Gastrocnemius medialis (tissue), 4 donors: ENCODE results near the gene TAF5L. TPM values are rescaled to one million over a fixed set of nuclear protein-coding genes. Genes with fewer than 3 reads are reported as not detected.

ENCODE experiments used
- ATAC-seq, 2 donors: fragments of 150-250 bp; one replicate each; pipeline ENCODE4 v1.9.1; 2016
- DNase-seq, 2 donors: peaks; one replicate each; pipeline ENCODE4 v3.0.0-alpha.2; 2019
- H3K27ac ChIP-seq, 4 donors: fragments of 200-600 bp; sonication (generic); 1 replicate in 1 of 4; 2 replicates in 3 of 4; pipeline ENCODE4 v1.5.1; 2016 to 2018; ENCODE audit warnings: mild to moderate bottlenecking in 2 of 4, moderate library complexity in 1 of 4
- H3K27me3 ChIP-seq, 3 donors: fragments of 200-600 bp; sonication (generic) in 2 of 3; 1 replicate in 1 of 3; 2 replicates in 2 of 3; pipeline versions ENCODE4 v1.5.1 to v1.6.0; 2016 to 2019; ENCODE audit warnings: mild to moderate bottlenecking in 1 of 3, moderate library complexity in 1 of 3
- H3K36me3 ChIP-seq, 2 donors: fragments of 200-600 bp; sonication (generic) in 1 of 2; one replicate each; pipeline ENCODE4 v1.5.1; 2017 to 2018
- H3K4me1 ChIP-seq, 2 donors: fragments of 200-600 bp; sonication (generic) in 1 of 2; one replicate each; pipeline ENCODE4 v1.5.1; 2016 to 2017; ENCODE audit warnings: mild to moderate bottlenecking in 2 of 2
- H3K4me3 ChIP-seq, 4 donors: fragments of 200-600 bp; sonication (generic) in 3 of 4; 1 replicate in 1 of 4; 2 replicates in 3 of 4; pipeline ENCODE4 v1.5.1; 2016 to 2019; ENCODE audit warnings: mild to moderate bottlenecking in 2 of 4
- H3K9me3 ChIP-seq, 3 donors: fragments of 200-600 bp; sonication (generic) in 2 of 3; 1 replicate in 1 of 3; 2 replicates in 2 of 3; pipeline ENCODE4 v1.5.1; 2016 to 2019
- CTCF ChIP-seq, 5 experiments: fragments of 450-650 bp in 3 of 5; fragments of 200-600 bp in 2 of 5; sonication (generic) in 2 of 5; IDR thresholded peaks in 4 of 5; conservative IDR thresholded peaks in 1 of 5; 1 replicate in 4 of 5; 2 replicates in 1 of 5; pipeline ENCODE4 v1.5.1; 2016 to 2019; ENCODE audit warnings: antibody characterized with exemption in 5 of 5, mild to moderate bottlenecking in 3 of 5, moderate library complexity in 3 of 5
- POLR2A ChIP-seq, 2 donors: fragments of 450-650 bp; IDR thresholded peaks; one replicate each; pipeline ENCODE4 v1.6.1; 2017; ENCODE audit warnings: antibody characterized with exemption in 2 of 2, mild to moderate bottlenecking in 2 of 2, moderate library complexity in 2 of 2
- in situ Hi-C, 4 donors: fragments of 200-750 bp; cut with MboI; loops; one replicate each; pipeline versions ENCODE4 v1.15.0 to v1.8.0; 2017; ENCODE audit warnings: low sequenced_read_pairs in 4 of 4
- intact Hi-C: fragments of 100-400 bp; cut with DNase I; formaldehyde crosslinking; loops from one replicate; pipeline ENCODE4 v1.15.1; 2023; ENCODE audit warnings: low total_unique reads
- total RNA-seq, 4 donors: library from RNA; depleted of rRNA; stranded (reverse); fragments of >200 nt; gene quantifications; one replicate each; pipeline versions ENCODE4 v1.1.0 to v1.2.3, GENCODE V29; 2016

Gene TAF5L
- total RNA-seq, 4 donors from 2014 or later: 14.5 to 37.4 (median 24.3) TPM

- no peaks in the 10 kb centered on the region for H3K9me3 ChIP-seq
- no peaks in the 10 kb centered on the region for H3K27me3 ChIP-seq
- in situ Hi-C loops: no loop called here
- peaks cover 0 to 49% of the 10 kb centered on the region in 2 donors for H3K36me3 ChIP-seq
- DNase-seq: peak in 1 of 2 donors; percentile 23
- H3K27ac ChIP-seq: peak overlapping the region in 3 of 4 donors; percentile 13 to 57 (median 18)
- peaks cover 14 to 23% of the 10 kb centered on the region in 2 donors for H3K4me1 ChIP-seq
- no peak overlapping the region for H3K4me3 ChIP-seq
- ATAC-seq: peak; percentile 51 to 71
- intact Hi-C loops: no loop called here
- TF ChIP-seq POLR2A (IDR thresholded peaks at IDR 0.05): no peak
- no peak for TF ChIP-seq CTCF (IDR thresholded peaks at IDR 0.05 in 4 of 5, conservative IDR thresholded peaks at IDR 0.05 in 1 of 5)
Observed at GRCh38 chr1:229641306-229641705, 15.4 kb upstream of the TAF5L start.

GRCh38 chr1:229640455-229640854 is 14.5 kb upstream of the TAF5L start:
- TF ChIP-seq POLR2A (IDR thresholded peaks at IDR 0.05): no peak
- peaks cover 14 to 23% of the 10 kb centered on the region in 2 donors for H3K4me1 ChIP-seq
- H3K9me3 ChIP-seq: no peaks in the 10 kb centered on the region
- in situ Hi-C loops (no loop called here), intact Hi-C loops (no loop called here)
- peaks cover 0 to 49% of the 10 kb centered on the region in 2 donors for H3K36me3 ChIP-seq
- no peaks in the 10 kb centered on the region for H3K27me3 ChIP-seq
- H3K27ac ChIP-seq: peak overlapping the region in 3 of 4 donors; percentile 13 to 57 (median 18)
- H3K4me3 ChIP-seq: no peak overlapping the region
- no peak for ATAC-seq
- no peak for DNase-seq

- peaks cover 0 to 36% of the 10 kb centered on the region in 2 donors for H3K36me3 ChIP-seq
- peaks cover 22 to 23% of the 10 kb centered on the region in 2 donors for H3K4me1 ChIP-seq
- H3K9me3 ChIP-seq: no peaks in the 10 kb centered on the region
- no peak for TF ChIP-seq POLR2A (IDR thresholded peaks at IDR 0.05)
- no peak for TF ChIP-seq CTCF (IDR thresholded peaks at IDR 0.05 in 4 of 5, conservative IDR thresholded peaks at IDR 0.05 in 1 of 5)
- ATAC-seq (no peak), DNase-seq (no peak)
- no peaks in the 10 kb centered on the region for H3K27me3 ChIP-seq
- H3K27ac ChIP-seq: no peak overlapping the region
- in situ Hi-C loops: no loop called here
- intact Hi-C loops: no loop called here
- no peak overlapping the region for H3K4me3 ChIP-seq
Observed at GRCh38 chr1:229637746-229638145, 11.8 kb upstream of the TAF5L start.

- H3K4me3 ChIP-seq: no peak overlapping the region
- H3K9me3 ChIP-seq: no peaks in the 10 kb centered on the region
- no peak for ATAC-seq
- in situ Hi-C loops: no loop called here
- DNase-seq: no peak
- H3K36me3 ChIP-seq: peaks cover 0 to 36% of the 10 kb centered on the region in 2 donors
- intact Hi-C loops: no loop called here
- no peak for TF ChIP-seq CTCF (IDR thresholded peaks at IDR 0.05 in 4 of 5, conservative IDR thresholded peaks at IDR 0.05 in 1 of 5)
- TF ChIP-seq POLR2A (IDR thresholded peaks at IDR 0.05): no peak
- no peak overlapping the region for H3K27ac ChIP-seq
- H3K4me1 ChIP-seq: peaks cover 19 to 24% of the 10 kb centered on the region in 2 donors
- H3K27me3 ChIP-seq: no peaks in the 10 kb centered on the region
Observed at GRCh38 chr1:229636042-229636441, 10.1 kb upstream of the TAF5L start.

- ATAC-seq (no peak), DNase-seq (no peak)
- Histone ChIP-seq H3K4me1 (peaks cover 18 to 29% of the 10 kb centered on the region in 2 donors), H3K36me3 (peaks cover 0 to 23% of the 10 kb centered on the region in 2 donors), H3K9me3 (no peaks in the 10 kb centered on the region), H3K27me3 (no peaks in the 10 kb centered on the region), H3K4me3 (no peak overlapping the region), H3K27ac (peak overlapping the region in 1 of 4 donors; percentile 21)
- TF ChIP-seq CTCF (IDR thresholded peaks at IDR 0.05 in 4 of 5, conservative IDR thresholded peaks at IDR 0.05 in 1 of 5) (no peak), POLR2A (IDR thresholded peaks at IDR 0.05) (no peak)
- in situ Hi-C loops: no loop called here
- intact Hi-C loops: no loop called here
Observed at GRCh38 chr1:229631966-229632365, 6.0 kb upstream of the TAF5L start.
